PFSK-1 (cell line): ENCODE results near the gene IL20.

Experiments used
- REST ChIP-seq, 2 experiments: IDR thresholded peaks; 2 replicates each; pipeline versions ENCODE4 v1.6.1 to v1.8.0; 2011 to 2012; ENCODE audit warnings: low read depth in 2 of 2, low read length in 2 of 2, control low read depth in 1 of 2, inconsistent platforms in 1 of 2, mild to moderate bottlenecking in 1 of 2, moderate library complexity in 1 of 2; ENCODE audit not compliant: insufficient read depth in 1 of 2
- SIN3A ChIP-seq: IDR thresholded peaks from 2 replicates; pipeline ENCODE4 v1.6.1; 2012; ENCODE audit warnings: mild to moderate bottlenecking, low read length, moderate library complexity, borderline replicate concordance; ENCODE audit not compliant: insufficient read depth

DNA sequence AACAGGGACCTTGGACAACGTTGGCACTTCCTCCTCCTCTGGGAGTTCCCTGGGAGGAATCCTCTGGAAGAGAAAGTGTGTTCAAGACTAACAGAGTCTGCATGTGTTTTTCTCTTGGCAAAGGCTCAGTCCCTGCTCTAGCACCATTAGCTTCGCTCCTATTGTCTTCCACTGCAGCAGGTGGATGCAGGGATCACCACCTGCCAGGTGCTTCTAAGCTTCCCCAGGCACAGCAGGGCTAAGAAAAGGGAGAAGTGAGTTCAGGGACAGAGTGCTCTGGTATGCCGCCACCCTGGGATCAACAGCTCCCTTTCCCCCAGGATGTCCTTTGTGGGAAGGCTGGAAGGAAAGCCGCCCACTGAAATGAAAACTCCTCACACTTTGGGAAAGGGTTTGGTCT, 43.9 kb upstream of the IL20 start:
- TF ChIP-seq SIN3A (no peak), REST (IDR thresholded peaks at IDR 0.05; ENCODE audit: insufficient read depth in 1 of 2, low read depth in 2 of 2, low read length in 2 of 2) (no peak)
